ENCODE measurements around the gene HSPB7.
"Not testable (repeated sequence)": the region's sequence is repeated elsewhere in the genome, so short reads cannot be mapped to it uniquely, and the experiment has no call there.

The HSPB7 gene

DNA sequence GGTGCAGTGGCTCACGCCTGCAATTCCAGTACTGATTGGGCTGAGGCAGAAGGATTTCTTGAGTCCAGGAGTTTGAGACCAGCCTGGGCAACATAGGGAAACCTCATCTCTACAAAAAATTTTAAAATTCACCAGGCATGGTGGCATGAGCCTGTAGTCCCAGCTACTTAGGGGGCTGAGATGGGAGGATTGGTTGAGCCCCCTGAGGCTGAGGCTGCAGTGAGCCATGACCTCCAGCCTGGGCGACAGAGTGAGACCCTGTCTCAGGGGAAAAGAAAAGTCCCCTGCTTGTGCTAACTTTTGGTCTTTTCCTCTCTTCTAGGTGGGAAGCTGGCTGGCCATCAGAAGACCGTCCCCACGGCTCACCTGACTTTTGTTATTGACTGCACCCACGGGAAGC is 12.2 kb downstream of the HSPB7 start:
- no peak for DNase-seq

DNA sequence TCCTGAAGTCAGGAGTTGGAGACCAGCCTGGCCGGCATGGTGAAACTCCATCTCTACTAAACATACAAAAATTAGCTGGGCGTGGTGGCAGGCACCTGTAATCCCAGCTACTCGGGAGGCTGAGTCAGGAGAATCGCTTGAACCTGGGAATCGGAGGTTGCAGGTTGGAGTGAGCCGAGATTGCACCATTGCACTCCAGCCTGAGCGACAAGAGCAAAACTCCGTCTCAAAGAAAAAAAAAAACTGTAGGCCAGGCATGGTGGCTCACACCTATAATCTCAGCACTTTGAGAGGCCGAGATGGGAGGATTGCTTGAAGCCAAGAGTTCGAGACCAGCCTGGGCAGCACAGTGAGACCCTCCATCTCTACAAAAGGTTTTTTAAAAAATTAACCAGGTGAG is 16.6 kb downstream of the HSPB7 start:
- DNase-seq: not testable (repeated sequence)

DNA sequence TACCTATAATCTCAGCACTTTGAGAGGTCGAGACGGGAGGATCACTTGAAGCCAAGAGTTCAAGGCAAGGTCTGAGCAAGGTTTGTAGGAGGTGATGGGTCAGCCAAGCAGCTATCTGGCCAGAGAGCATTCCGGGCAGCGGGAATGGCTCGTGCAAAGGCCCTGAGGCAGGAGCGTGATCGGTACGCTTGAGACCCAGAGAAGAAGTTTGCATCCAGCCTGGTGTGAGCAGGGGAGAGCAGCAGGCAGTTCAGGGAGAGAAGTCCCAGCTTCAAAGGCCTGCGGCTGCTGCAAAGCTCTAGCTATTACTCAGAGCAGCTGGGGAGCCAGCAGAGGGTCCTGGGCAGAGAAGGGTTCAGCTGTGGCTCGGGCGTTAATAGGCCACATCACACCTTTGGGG is 18.9 kb downstream of the HSPB7 start:
- DNase-seq: no peak

DNA sequence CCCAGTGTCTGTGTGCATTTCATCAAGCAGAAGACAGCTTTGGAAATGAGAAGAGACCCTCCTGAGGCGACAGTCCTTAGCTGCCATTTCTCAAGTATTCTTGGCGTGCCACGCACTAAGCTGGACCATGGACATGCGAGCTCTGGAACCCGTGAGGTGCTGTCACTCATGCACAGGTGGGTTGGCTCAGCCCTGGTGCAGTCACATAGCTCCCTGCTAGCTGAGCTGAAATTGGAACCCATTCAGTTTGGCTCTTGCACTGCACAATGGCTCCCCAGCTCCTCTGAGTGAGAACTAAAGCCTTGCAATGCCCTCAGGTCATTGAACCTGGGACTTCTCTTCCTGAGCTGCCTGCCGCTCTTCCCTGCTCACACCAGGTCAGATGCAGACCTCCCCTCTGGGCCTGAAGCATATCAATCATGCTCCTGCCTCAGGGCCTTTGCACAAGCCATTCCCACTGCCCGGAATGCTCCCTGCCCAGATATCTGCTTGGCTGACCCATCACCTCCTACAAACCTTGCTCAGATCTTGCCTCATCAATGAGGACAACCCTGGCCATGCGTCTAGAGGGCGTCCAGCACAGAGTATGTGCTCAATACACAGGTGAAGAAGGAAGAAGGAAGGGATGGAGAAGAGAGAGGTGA is 20.1 kb downstream of the HSPB7 start:
- DNase-seq: no peak

DNA sequence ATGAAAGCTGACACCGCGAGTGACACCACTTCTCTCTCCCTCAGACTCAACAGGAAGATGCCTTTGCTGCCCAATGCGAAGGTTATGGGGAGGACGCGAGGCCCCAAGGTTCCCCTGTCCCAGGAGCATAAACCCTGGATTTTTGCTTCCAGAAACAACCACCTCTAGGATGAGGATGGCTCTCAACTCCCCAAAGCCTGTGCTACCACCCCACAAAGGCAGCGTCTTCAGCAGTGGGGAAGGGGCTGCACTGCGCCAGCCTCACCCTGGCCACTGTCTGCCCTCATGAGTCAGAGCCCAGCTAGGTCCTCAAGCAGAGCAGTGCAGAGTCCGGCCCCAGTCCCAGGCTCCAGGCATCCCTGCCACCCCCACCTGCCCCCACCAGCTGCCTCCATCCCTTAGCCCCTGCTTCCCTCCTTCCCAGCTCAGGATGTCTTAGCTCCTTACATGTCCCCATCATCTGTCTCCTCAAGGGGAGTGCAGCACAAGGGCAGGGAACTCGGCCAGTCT is 20.7 kb downstream of the HSPB7 start:
- DNase-seq: no peak

DNA sequence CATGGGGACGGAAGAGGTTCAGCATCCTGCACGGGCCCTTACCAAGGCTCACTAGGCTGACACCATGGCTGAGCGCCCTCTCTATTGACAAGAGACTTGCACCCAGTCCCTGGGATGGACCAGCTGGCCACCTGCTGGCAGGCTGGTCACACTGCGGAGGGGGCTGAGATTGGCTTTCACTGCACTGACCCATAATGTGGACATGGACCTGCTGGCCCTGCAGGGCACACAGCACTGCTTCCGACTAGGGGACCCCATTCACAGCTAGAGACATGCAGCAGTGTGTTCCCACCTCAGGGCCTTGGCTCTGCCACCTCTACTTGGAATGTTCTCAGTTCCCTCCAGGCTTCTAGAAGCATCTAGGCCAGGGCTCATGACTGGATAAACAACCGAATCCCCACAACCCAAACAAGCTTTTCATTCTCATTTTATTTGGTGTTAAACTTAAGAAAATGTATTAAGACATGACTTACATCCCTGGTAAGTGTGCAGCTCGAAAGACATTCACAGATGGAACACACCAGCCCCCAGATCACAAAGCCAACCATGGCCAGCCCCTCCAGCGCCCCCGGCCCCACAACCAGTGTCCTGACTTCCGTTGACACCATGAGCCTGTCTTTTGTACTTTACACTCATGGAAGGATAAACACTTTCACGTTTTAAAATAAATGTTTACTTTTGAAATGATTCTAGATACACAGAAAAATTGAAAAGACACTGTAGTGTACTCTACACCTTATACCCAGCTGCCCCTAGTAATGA is 23.1 kb downstream of the HSPB7 start:
- DNase-seq: no peak

DNA sequence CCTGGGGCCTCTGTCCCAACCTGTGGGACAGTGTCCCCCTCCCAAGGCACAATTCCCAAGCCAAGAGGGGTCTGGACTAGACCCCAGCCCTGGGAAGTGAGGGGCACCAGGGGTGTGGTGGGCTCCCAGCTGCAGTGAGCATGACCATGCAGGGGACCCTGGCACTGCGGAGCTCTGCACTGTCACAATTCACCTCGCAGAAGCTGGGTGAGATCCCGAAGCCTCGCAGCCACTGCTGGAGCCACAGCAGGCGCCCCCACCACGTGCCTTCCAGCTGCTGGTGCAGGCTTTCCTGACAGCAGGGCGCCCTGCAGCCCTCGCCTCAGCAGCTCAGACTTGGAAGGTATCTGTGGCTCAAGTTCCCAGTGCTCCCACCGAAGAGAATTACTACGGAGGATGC is 23.8 kb downstream of the HSPB7 start:
- DNase-seq: no peak

DNA sequence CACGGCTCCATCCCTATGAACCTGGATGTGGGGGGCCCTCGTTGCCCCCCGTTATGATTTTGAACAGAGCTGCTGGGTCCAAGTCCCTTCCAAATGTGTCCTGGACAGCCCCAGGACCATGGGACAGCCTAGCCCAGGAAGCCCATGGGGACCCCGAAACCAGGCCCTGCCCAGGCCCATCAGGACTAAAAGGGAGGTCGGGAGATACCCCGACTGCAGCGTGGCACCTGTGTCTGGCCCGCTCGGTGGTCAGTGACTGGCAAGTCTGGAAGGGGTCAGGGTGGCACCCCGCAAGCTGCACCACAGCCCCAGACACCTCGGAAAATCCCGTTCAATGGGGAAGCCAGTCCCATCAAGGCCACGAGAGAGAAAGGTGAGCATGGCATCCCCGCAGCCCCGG is 24.2 kb downstream of the HSPB7 start:
- DNase-seq: no peak

DNA sequence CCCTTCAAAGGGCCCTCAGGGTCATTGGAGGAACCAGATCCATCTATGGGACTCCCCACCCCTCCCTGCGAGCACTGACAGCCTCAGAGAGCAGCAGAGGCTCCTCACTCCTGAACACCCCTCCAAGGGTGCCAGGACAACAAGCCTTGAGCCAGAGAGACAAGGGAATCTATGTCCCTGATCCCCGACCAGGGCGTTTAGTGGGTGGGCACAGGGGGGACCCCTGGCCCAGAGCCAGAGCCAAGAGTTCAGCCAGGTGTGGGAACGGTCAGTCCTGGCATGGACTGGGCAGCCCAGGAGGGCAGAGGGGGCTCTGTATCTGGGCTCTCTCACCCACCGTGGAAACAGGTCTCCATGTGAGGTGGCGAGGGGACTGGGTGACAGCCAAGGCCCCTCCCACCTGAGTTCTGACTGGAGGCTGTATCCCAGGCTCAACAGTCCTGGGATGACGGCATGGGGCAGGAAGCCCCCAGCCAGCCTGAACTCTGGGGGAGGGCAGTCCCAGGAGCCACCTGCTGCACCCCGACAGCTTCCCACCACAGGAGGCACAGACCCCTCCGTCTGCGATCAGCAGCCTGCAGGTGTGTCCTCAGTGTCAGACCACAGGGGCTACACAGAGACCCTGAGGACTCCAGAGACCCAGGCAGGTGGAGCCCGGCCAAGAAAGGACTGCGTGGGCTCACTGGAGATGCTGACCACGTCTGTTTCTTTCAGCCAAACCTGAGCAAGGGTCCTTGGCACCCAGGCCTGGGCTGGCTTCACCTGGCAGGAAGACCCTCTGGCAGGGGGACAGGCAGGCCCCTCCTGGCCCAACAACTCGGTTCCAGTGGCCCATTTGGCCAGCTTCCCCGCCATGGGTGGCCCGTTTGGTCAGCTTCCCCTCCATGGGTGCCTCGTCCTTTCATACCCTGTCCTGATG is 25.0 kb downstream of the HSPB7 start:
- DNase-seq: no peak

DNA sequence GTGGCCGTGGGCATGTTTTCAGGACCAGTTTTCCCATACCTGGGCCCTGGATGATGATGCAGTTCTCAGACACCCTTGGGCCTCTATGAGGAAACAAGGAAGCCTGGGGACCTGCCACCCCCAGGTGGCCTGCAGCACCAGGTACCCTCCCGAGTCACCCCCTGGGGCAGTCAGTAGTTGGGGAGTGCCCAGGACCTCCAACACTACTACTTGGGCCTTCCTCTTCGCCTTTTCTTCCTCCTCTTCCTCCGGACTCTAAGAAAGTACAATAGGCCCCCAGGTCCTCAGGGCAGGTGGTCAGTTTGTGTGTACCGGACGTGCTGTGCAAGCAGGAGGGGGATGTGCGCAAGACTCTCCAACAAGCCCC is 25.7 kb downstream of the HSPB7 start:
- DNase-seq: no peak

DNA sequence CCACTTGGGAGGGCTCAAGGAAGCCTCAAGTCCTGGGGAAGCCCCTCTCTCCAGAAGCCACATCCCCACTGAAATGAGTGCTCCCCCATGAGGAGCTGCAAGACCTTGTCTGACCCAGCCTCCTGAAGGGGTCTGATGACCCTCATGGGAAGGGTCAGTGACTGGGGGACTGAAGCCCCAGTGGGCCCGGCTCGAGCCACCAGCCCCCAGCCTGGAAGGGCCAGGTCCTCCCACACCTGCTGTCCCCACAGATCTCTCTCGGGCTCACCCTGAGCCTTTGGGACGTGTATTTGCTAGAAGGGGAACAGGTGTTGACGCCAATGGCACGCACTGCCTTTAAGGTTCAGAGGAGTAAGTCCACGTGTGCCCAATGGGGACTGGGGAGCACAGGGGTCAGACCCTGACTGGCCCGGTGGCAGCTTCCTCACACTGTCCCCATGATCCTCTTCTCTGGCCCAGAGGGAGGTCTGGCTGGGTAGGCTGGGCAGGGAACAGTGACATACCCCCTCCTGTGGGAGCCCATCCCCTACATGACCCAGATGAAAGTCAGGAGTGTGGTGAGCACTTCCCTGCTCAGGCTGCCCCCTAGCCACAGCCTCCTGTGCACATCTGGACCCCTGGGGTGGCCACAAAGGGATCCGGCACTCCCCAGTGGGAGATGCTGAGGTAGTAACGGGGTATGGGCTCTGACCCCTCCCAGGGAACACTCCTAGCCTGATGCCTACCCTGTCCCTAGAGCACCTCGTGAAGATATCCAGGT is 26.2 kb downstream of the HSPB7 start:
- no peak for DNase-seq

DNA sequence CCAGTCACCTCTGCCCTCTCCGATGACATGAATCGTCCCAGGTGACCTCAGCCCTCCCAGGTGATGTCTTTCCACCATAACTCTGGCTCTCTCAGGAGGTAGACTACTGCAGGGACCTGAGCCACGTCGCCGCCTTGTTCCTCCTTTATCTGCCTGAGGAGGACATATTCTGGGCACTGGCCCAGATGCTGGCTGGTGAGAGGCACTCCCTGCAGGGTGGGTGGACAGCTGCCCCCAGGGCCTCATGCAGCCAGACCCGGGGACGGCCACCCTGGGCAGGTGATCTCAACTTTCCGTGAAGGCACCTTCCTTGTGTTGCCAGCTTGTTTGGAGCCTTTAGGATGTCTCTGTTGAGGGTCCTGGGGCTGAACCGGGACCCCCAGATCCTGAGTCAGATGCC is 28.1 kb downstream of the HSPB7 start:
- no peak for DNase-seq

DNA sequence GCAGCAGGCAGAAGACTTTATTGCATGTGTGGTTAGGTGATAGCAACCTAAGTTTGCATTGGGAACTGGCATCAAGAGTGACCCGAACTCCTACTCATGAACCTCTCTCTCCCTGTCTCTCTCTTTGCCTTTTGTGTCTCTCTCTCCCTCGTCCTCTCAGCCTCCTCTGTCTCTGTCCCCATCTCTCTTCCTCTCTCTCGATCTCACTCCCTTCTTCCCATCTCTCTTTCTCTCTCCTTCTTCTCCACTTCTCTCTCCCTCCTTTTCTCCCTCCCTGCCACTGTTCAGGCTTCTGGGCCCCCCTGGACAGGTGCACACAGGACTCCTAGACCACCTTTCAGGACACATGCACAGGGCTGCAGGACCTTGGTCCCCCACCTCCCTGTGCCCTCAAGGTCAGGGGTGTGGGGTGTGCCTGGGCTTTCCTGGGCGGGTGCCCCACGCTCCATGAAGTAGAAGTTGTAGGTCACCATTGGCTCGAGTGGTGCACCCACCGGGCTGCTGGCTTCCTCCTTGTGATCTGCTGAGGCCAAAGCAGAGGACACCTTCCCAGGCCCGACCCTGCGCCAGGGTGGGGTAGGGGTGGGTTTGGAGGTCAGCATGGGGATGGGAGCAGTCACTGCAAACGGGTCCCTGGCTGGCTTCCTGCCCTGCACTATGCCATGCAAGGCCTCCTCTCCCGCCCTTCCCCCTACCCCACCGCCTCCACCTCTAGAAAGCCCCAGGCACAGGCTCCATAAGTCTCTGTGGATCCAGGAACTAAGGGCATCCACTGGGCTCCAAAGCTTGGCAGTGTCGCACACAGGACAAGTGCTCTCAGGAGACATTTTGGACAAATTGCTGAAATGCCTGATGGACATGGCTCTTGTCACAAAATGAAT is 28.7 kb downstream of the HSPB7 start:
- no peak for DNase-seq

DNA sequence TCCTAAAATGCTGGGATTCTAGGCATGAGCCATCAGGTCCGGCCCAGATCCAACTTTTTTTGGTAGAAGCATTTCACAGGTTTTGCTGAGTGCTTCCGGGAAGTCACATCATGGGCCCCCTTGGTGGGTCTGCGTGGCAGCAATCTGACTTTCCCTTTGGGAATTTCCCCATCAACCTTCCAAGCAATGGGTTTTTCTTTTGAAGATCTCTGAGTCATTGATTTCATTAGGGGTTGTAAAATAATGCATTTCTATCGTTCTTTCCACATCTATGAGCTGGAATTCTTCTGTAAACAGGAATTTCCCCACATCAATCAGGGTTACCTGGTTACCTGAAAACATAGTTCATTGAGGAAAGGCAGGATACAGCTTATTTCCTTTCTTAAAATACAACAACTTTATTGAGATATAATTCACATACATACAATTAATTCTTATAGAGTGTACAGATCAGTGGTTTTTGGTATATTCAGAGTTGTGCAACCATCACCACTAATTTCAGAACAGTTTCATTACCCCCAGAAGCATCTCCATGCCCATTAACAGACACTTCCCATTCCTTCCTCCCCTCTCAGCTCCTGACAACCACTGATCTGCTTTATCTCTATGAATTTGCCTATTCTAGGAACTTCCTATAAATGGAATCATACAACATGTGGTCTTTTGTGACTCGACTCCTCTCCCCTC is 32.1 kb downstream of the HSPB7 start:
- no peak for DNase-seq

DNA sequence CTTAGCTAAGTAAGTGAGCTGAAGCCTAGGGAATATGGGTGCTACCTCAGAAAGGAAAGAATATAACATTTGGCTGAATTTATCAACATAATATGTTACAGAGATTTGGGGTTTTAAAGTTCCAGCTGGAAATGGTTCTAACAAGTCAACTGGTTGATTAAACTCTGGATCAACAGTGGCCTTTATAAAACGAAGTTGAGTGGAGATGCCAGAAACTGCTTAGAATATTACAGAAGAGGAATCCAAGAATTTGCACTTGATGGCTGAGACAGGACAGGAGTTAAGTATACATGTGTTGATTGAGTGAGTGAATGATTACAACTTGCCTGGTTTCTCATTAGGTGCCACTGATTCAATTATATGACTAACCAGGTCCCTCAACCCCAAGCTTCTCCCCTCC is 34.6 kb downstream of the HSPB7 start:
- no peak for DNase-seq

DNA sequence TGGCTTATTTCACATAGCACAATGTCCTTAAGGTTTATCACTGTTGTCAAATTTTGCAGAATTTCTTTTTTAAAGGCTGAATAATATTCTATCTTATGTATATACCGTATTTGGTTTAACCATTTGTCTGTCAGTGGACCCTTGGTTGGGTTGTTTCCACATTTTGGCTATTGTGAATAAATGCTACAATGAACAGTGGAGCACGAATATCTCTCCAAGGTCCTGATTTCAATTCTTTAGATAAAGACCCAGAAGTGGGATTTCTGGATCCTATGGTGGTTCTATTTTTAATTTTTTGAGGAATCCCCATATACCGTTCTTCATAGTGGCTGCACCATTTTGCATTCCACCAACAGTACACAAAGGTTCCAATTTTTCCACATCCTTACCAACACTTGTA is 36.2 kb downstream of the HSPB7 start:
- DNase-seq: no peak

DNA sequence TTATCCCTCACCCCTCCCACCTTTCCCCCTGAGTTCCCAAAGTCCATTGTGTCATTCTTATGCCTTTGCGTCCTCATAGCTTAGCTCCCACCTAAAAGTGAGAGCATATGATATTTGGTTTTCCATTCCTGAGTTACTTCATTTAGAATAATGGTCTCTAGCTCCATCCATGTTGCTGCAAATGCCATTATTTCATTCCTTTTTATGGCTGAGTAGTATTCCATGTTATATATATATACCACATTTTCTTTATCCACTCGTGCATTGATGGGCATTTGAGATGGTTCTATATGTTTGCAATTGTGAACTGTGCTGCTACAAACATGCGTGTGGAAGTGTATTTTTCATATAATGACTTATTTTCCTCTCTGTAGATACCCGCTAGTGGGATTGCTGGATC is 39.9 kb downstream of the HSPB7 start:
- not testable (repeated sequence) for DNase-seq

DNA sequence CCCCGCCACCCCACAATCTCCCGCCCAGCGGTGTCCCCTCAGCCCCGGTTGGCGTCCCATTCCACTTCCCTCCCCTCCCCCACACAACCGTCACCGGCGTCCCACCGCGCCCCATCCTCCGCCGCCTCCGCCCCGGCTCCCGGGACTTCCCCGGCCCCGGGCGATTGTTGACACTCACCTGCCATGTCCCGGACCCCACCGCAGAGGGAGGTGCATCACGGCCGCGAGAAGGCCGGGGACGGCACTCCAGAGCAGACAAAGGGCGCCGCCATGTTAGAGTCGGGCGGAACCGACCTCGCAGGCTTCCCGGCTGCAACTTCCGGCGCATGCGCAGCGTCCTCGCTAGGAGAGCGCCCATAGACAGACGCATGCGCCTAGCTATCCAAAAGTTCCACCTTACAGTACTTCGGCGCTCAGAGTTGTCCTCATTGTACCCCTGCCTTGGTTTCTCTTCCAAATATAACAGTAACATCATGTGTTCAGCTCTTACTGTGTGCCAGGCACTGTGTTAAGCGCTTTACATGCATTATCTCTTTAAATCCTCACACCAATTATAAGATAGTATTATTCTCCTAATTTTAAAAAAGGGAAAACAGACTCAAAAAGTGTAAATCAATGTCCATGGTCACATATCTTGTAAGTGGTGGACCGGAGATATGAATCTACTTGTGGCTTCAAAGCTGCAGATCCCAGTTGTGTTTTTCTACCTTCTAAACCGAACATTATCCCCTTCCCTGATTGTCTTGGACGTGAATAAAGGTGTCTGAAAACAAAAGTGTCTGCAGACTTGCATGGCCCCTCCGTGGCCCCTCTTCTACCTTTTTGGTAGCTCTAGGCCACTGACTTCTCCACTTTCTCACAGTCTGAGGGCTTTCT is 41.8 kb downstream of the HSPB7 start, which contains the start of gene ZBTB17:
ZBTB17 (minus strand) TSS at position 297 of the 876 bp plus-strand sequence. CDS start 27,606 bp downstream, outside the sequence.
- peak; percentile 77 for DNase-seq

DNA sequence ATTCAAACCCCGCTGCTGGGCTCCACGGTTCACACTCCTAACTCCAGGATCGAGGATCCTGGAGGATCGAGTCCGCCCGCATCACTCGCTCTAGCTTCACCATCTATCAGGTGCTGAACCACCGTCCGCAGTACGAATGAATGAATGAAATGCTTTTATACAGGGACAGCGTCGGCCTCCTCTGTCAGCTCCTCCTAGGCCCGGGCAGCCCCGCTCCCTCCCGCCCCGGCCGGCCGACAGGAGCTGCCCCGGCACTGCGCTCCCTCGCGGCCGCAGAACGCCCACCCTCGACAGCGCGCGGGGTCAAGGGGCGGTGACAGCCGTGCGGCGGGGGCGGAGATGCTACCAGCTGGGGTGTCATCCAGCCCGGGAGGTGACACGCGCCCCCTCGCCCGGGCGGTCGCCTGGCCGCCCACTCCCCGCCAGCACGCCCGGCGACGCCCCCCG is 42.5 kb downstream of the HSPB7 start:
- DNase-seq: no peak

DNA sequence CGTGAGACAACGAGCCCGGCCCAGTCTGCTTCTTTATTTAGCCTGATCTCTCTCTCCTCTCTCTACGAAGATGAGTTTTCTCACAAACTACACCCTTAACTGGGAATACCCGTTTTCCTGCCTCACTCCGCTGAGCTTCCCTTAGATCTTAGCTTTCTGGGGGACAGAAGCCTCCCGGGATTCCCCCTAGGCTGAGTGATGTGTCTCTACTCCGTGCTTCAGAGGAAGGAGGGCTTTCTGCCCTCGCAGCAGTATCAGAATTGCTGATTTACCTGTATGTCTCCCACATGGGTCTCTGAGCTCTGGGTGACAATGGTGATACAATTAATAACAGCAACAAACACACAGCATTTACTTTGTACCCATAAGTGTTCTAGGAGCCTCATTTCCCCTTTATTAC is 43.0 kb downstream of the HSPB7 start:
- no peak for DNase-seq
